Measurements from ENCODE around the gene LRRC7.

Gene LRRC7

DNA sequence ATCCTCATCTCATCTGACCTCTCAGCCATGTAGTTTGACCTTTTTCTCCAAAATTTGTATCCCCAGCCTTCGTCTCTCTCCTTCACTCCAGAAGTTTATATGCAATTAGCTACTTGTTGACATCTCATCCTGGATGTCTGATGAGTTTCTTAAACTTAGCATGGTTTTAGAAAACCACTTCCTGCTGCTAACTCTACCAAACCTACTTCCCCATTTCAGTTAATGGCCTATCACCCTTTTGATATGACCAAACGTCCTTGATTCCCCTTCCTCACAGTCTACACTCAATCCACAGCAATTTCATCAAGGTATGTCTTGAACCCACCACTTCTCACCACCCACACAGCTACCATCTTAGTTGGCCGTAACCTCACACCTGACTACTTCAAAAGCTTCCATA, 515.8 kb downstream of the LRRC7 start:
- Histone ChIP-seq H3K36me3 (ENCODE audit: insufficient read depth, low read length) (no peaks in the 10 kb centered on the region), H3K4me2 (ENCODE audit: low read length) (no peak overlapping the region), H3K27me3 (ENCODE audit: control insufficient read depth, insufficient read depth, low read length) (no peaks in the 10 kb centered on the region), H3K9me3 (replicated peaks; ENCODE audit: low read length) (peaks cover 4% of the 10 kb centered on the region), H3K9ac (ENCODE audit: low read depth, low read length) (no peak overlapping the region), H3K4me1 (ENCODE audit: control insufficient read depth, insufficient read depth, low read length) (no peaks in the 10 kb centered on the region), H3K4me3 (ENCODE audit: low read length) (no peak overlapping the region)

DNA sequence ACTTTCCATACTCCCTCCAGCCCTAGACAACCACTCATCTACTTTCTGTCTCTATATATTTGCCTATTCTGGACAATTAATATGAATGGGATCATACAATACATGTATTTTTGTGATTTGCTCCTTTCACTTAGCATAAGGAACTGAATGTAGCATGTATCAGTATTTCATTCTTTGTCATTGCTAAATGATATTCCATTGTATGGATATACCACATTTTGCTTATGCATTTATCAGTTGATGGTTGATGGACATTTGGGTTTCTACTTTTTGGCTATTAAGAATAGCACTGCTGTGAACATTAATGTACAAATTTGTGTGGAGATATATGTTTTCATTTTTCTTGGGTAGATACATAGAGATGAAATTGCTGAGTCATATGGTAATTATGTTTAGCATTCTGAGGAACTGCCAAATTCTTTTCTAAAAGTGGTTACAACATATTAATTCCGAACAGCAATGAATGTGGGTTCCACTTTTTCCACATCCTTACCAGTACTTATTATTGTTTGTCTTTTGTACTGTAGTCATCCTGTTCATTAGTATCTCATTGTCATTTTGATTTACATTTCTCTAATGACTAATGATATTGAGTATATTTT, 516.7 kb downstream of the LRRC7 start:
- Histone ChIP-seq H3K4me2 (ENCODE audit: low read length) (no peak overlapping the region), H3K4me3 (ENCODE audit: low read length) (no peak overlapping the region), H3K36me3 (ENCODE audit: insufficient read depth, low read length) (no peaks in the 10 kb centered on the region)

DNA sequence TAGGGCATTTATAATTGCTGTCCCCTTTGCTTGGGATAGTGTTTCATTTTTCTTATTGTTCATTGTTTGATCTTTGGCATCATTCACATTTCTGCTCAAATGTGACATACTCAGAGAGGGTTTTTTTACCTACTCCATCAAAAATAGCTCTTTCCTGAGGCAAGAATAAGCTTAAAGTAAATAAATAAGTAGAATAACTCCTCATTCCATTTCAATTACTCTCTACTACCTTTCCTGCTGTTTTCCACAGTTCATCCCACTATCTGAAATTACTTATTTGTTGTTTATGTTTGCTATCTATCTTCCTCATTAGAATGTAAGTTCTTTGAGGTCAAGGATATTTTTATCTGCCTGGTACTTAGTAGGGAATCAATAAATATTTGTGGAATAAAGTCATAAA, 517.8 kb downstream of the LRRC7 start:
- no peaks in the 10 kb centered on the region for H3K27me3 ChIP-seq (ENCODE audit: control insufficient read depth, insufficient read depth, low read length)
- peaks cover 7% of the 10 kb centered on the region for H3K4me1 ChIP-seq (ENCODE audit: control insufficient read depth, insufficient read depth, low read length)
- H3K9me3 ChIP-seq (replicated peaks; ENCODE audit: low read length), result peaks cover 4% of the 10 kb centered on the region
- no peak overlapping the region for H3K9ac ChIP-seq (ENCODE audit: low read depth, low read length)
- no peaks in the 10 kb centered on the region for H3K36me3 ChIP-seq (ENCODE audit: insufficient read depth, low read length)
- no peak overlapping the region for H3K4me2 ChIP-seq (ENCODE audit: low read length)
- no peak overlapping the region for H3K4me3 ChIP-seq (ENCODE audit: low read length)

More for the DNA sequence above, 516.7 kb downstream of the LRRC7 start:
- no peaks in the 10 kb centered on the region for H3K27me3 ChIP-seq (ENCODE audit: control insufficient read depth, insufficient read depth, low read length)
- H3K9me3 ChIP-seq (replicated peaks; ENCODE audit: low read length), result peaks cover 4% of the 10 kb centered on the region
- H3K4me1 ChIP-seq (ENCODE audit: control insufficient read depth, insufficient read depth, low read length), result no peaks in the 10 kb centered on the region
- H3K9ac ChIP-seq (ENCODE audit: low read depth, low read length), result no peak overlapping the region

DNA sequence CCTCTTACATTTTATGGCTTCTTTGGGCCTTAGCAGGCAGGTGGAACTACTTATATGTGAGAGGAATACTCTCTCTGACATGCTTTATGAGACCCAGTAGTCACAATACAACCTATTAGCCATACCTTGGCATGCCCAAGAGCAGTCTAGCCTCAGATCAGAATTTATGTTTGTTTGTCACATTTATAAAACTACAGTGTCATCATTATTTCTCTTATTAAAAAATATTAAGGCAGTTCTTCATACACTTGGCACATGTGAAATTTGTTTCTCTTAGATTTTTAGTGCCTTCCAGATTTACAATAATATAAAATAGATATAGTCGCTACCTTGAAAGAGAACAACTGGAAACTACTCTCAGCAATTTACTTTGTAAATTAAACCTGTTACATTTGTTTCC, 519.2 kb downstream of the LRRC7 start:
- H3K4me3 ChIP-seq (ENCODE audit: low read length), result no peak overlapping the region
- no peaks in the 10 kb centered on the region for H3K36me3 ChIP-seq (ENCODE audit: insufficient read depth, low read length)
- H3K27me3 ChIP-seq (ENCODE audit: control insufficient read depth, insufficient read depth, low read length), result no peaks in the 10 kb centered on the region
- H3K9ac ChIP-seq (ENCODE audit: low read depth, low read length), result no peak overlapping the region
- peaks cover 4% of the 10 kb centered on the region for H3K9me3 ChIP-seq (replicated peaks; ENCODE audit: low read length)
- H3K4me1 ChIP-seq (ENCODE audit: control insufficient read depth, insufficient read depth, low read length), result peaks cover 17% of the 10 kb centered on the region
- no peak overlapping the region for H3K4me2 ChIP-seq (ENCODE audit: low read length)

DNA sequence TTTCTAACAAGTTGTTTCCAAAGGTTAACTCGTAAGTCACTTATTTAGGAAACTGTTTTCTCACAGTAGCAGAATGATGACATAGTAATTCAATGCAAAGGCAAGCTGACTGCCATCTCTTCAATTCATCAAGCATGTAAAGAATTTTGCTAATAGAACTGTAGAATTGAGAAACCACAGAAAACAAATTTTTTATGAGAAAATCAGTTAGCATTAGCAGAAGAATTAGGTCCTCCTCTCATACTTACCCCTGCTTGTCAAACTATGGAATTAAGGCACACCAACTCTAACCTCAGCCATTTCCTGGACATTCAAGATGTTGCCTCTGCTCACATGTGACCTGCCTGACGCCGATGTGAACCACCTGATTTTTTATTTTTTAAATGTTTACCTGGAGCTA, 522.4 kb downstream of the LRRC7 start:
- Histone ChIP-seq H3K9me3 (replicated peaks; ENCODE audit: low read length) (no peaks in the 10 kb centered on the region), H3K4me2 (ENCODE audit: low read length) (no peak overlapping the region), H3K27me3 (ENCODE audit: control insufficient read depth, insufficient read depth, low read length) (no peaks in the 10 kb centered on the region), H3K36me3 (ENCODE audit: insufficient read depth, low read length) (no peaks in the 10 kb centered on the region), H3K4me1 (ENCODE audit: control insufficient read depth, insufficient read depth, low read length) (peaks cover 17% of the 10 kb centered on the region), H3K4me3 (ENCODE audit: low read length) (no peak overlapping the region), H3K9ac (ENCODE audit: low read depth, low read length) (no peak overlapping the region)

DNA sequence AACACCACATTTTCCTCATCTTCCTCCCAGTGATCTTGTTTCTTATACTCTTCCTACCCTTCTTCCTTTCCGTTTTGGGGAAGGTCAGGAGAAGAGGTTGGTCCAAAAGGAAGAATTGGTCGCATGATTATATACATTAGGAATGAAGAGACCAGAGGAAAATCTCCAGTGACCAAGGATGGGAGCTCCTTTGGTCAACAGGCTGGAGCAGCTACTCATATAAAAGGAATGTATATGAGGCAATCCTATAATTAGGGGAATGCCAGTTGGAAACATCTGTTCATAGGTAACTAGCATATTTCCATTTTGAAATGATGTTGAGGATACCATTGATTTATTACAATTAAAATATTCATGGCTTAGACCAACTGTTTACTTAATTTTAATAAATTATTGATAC, 523.2 kb downstream of the LRRC7 start:
- Histone ChIP-seq H3K4me1 (ENCODE audit: control insufficient read depth, insufficient read depth, low read length) (peaks cover 17% of the 10 kb centered on the region), H3K4me2 (ENCODE audit: low read length) (peak overlapping the region; percentile 28), H3K27me3 (ENCODE audit: control insufficient read depth, insufficient read depth, low read length) (no peaks in the 10 kb centered on the region), H3K9ac (ENCODE audit: low read depth, low read length) (no peak overlapping the region), H3K4me3 (ENCODE audit: low read length) (peak overlapping the region; percentile 14), H3K36me3 (ENCODE audit: insufficient read depth, low read length) (no peaks in the 10 kb centered on the region), H3K9me3 (replicated peaks; ENCODE audit: low read length) (no peaks in the 10 kb centered on the region)

DNA sequence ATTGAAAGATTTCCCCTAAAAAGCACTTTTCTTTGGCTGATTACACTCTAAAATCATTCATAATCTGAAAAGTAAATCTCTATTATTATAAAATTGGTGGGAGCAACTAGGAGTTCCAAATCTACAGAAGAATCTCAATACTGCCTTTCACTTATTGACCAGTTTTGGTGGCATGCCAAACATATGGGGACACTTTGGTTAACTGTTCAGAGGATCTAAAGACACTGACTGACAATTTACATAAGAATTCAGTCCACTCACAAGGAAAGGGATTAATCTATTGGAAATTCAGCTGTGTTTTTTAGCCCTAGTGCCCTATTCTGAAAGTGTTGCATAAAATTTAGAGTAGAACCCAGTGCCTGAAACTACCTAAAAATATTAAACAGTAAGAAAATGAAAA, 524.1 kb downstream of the LRRC7 start:
- Histone ChIP-seq H3K36me3 (ENCODE audit: insufficient read depth, low read length) (no peaks in the 10 kb centered on the region), H3K9me3 (replicated peaks; ENCODE audit: low read length) (no peaks in the 10 kb centered on the region), H3K4me1 (ENCODE audit: control insufficient read depth, insufficient read depth, low read length) (peaks cover 17% of the 10 kb centered on the region), H3K27me3 (ENCODE audit: control insufficient read depth, insufficient read depth, low read length) (no peaks in the 10 kb centered on the region), H3K9ac (ENCODE audit: low read depth, low read length) (no peak overlapping the region), H3K4me2 (ENCODE audit: low read length) (no peak overlapping the region), H3K4me3 (ENCODE audit: low read length) (no peak overlapping the region)

DNA sequence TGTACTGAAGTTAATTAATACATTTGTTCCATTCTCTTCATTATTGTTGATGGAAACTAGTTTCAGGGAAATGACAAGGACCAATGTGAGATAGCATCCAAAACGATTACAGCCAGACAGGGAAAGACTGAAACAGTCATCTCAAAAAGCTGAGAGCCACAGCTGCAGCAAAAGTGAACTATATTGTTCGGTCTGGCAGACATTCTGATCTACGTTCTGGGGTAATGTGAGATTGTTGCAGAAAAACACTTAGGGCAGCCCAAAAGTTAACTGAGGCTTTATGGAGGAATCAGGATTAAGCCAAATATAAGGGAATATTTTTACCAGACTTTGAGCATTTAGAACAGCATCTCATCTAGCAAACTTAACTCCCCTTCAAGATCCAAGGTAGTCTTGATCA, 524.8 kb downstream of the LRRC7 start:
- Histone ChIP-seq H3K27me3 (ENCODE audit: control insufficient read depth, insufficient read depth, low read length) (no peaks in the 10 kb centered on the region), H3K36me3 (ENCODE audit: insufficient read depth, low read length) (no peaks in the 10 kb centered on the region), H3K9ac (ENCODE audit: low read depth, low read length) (no peak overlapping the region), H3K4me2 (ENCODE audit: low read length) (no peak overlapping the region), H3K9me3 (replicated peaks; ENCODE audit: low read length) (no peaks in the 10 kb centered on the region), H3K4me1 (ENCODE audit: control insufficient read depth, insufficient read depth, low read length) (peaks cover 17% of the 10 kb centered on the region), H3K4me3 (ENCODE audit: low read length) (no peak overlapping the region)

DNA sequence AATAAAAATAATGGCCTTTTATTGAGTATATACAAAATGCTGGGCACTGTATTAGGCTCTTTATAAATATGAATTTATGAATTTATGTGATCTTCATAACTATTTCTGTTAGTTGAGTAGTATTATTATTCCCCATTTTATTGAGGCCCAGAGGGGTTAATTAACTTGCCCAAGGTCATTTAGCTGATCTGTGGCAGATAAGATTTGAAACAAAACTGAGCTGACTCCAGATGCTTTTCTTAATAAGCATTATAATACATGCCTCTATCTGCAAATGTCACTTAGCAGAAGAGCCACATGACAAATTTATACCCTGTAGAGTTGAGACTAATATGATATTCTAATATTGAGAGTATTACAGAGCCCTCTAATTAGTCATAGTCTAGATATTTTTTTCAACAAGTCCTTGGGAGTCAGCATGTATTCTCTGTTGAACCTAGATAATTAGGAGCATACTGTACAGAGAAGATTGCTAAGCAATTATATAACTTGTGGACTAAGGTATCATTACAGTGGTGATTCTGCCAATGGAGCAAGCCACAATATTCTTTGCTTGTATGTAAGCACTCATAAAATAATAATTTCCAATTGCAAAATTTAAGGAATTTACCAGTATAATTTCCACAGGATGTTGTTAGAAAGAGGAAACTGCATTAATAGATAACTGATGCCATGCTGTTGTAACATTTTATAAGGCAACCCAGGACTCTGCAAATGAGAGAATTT, 525.7 kb downstream of the LRRC7 start:
- Histone ChIP-seq H3K4me3 (ENCODE audit: low read length) (no peak overlapping the region), H3K36me3 (ENCODE audit: insufficient read depth, low read length) (no peaks in the 10 kb centered on the region), H3K27me3 (ENCODE audit: control insufficient read depth, insufficient read depth, low read length) (no peaks in the 10 kb centered on the region), H3K9me3 (replicated peaks; ENCODE audit: low read length) (no peaks in the 10 kb centered on the region), H3K4me1 (ENCODE audit: control insufficient read depth, insufficient read depth, low read length) (peaks cover 17% of the 10 kb centered on the region), H3K9ac (ENCODE audit: low read depth, low read length) (no peak overlapping the region), H3K4me2 (ENCODE audit: low read length) (no peak overlapping the region)

DNA sequence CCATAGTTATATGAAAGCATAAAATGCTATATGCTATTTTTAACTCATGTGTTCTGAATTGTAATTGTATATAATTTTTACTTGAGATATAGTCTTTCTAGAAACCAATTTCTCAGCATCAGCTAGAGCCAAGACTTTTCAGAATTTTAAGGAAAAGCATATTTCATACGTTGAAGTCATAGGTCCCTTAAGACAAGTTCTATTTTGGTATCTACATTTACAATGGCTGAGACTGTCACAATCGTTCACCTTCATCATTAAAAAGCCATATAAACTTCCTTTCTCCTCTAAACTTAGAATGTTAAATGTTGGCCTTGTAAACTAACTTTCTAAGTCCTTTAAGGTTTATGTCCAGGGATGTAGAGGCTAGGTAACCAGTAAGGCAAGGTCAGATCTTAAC, 533.5 kb downstream of the LRRC7 start:
- Histone ChIP-seq H3K36me3 (ENCODE audit: insufficient read depth, low read length) (no peaks in the 10 kb centered on the region), H3K4me1 (ENCODE audit: control insufficient read depth, insufficient read depth, low read length) (no peaks in the 10 kb centered on the region), H3K9ac (ENCODE audit: low read depth, low read length) (no peak overlapping the region), H3K27me3 (ENCODE audit: control insufficient read depth, insufficient read depth, low read length) (no peaks in the 10 kb centered on the region), H3K4me3 (ENCODE audit: low read length) (no peak overlapping the region), H3K9me3 (replicated peaks; ENCODE audit: low read length) (no peaks in the 10 kb centered on the region), H3K4me2 (ENCODE audit: low read length) (no peak overlapping the region)

DNA sequence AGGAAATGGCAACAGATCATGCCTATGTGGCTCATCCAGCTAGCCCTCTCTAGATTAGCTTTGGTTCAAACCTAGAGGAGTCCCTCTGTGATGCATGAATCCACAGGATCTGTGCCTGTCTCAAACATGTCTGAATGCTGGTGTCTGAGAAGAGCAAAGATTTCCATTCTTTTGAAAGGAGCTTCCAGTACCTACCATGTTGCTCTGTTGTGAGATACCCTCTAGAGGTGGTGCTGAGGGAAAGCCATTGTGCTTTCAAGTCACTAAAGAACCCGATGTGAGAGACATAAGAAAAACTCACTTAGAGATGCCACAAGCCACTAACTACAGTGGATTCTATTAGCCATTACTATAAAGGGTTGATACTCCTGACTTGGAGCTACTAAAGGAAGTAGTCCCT, 534.1 kb downstream of the LRRC7 start:
- H3K4me1 ChIP-seq (ENCODE audit: control insufficient read depth, insufficient read depth, low read length), result no peaks in the 10 kb centered on the region
- H3K27me3 ChIP-seq (ENCODE audit: control insufficient read depth, insufficient read depth, low read length), result no peaks in the 10 kb centered on the region
- no peaks in the 10 kb centered on the region for H3K9me3 ChIP-seq (replicated peaks; ENCODE audit: low read length)
- H3K36me3 ChIP-seq (ENCODE audit: insufficient read depth, low read length), result no peaks in the 10 kb centered on the region
- no peak overlapping the region for H3K4me3 ChIP-seq (ENCODE audit: low read length)
- H3K4me2 ChIP-seq (ENCODE audit: low read length), result no peak overlapping the region
- no peak overlapping the region for H3K9ac ChIP-seq (ENCODE audit: low read depth, low read length)

DNA sequence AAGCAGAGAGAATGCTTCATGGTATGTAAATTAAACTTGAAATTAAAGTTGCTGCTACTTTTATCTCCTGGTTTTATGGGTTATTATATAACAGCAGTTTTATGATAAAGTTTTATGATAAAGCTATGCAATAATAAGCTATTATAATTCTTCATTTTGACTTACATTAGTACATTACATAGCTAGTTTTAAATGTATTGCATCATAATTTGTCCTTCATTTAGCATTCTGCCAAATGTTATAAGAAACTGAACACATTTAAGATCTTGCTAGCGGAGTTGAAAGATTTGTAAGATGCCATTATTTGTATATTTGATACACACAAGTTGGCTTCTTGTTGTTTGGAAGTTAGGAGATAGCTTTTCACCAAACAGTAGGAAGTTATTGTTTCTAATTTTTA, 536.0 kb downstream of the LRRC7 start:
- H3K9me3 ChIP-seq (replicated peaks; ENCODE audit: low read length), result no peaks in the 10 kb centered on the region
- H3K9ac ChIP-seq (ENCODE audit: low read depth, low read length), result no peak overlapping the region
- no peak overlapping the region for H3K4me3 ChIP-seq (ENCODE audit: low read length)
- H3K4me2 ChIP-seq (ENCODE audit: low read length), result no peak overlapping the region
- no peaks in the 10 kb centered on the region for H3K27me3 ChIP-seq (ENCODE audit: control insufficient read depth, insufficient read depth, low read length)
- H3K4me1 ChIP-seq (ENCODE audit: control insufficient read depth, insufficient read depth, low read length), result no peaks in the 10 kb centered on the region
- H3K36me3 ChIP-seq (ENCODE audit: insufficient read depth, low read length), result no peaks in the 10 kb centered on the region
